Endodermal cell (in vitro differentiated cells): ENCODE measurements around the gene PSEN1. TPM values are rescaled to one million over a fixed set of nuclear protein-coding genes. Genes with fewer than 3 reads are reported as not detected.

ENCODE experiments used
- DNase-seq: peaks from one replicate; pipeline ENCODE4 v3.0.0-alpha.2; 2017
- H3K27ac ChIP-seq: 2 replicates; pipeline ENCODE4 v1.5.1; 2013; ENCODE audit warnings: mild to moderate bottlenecking, low read depth, low read length, moderate library complexity
- H3K27me3 ChIP-seq: 2 replicates; pipeline ENCODE4 v1.6.1; 2013; ENCODE audit warnings: mild to moderate bottlenecking, low read length, moderate library complexity; ENCODE audit not compliant: insufficient read depth, control insufficient read depth, poor library complexity, severe bottlenecking
- H3K36me3 ChIP-seq: 2 replicates; pipeline ENCODE4 v1.7.0; 2013; ENCODE audit warnings: mild to moderate bottlenecking, low read length, moderate library complexity; ENCODE audit not compliant: control insufficient read depth, insufficient read depth
- H3K4me1 ChIP-seq: one replicate; pipeline ENCODE4 v1.7.0; 2013; ENCODE audit warnings: low read length; ENCODE audit not compliant: control insufficient read depth, insufficient read depth
- H3K4me3 ChIP-seq: 2 replicates; pipeline ENCODE4 v1.5.1; 2013; ENCODE audit warnings: mild to moderate bottlenecking, low read length, moderate library complexity
- H3K9ac ChIP-seq: 2 replicates; pipeline ENCODE4 v1.6.1; 2013; ENCODE audit warnings: mild to moderate bottlenecking, low read length, moderate library complexity; ENCODE audit not compliant: poor library complexity, severe bottlenecking; ENCODE audit errors: extremely low read depth
- H3K9me3 ChIP-seq: 2 replicates; pipeline ENCODE4 v1.6.1; 2013; ENCODE audit warnings: mild to moderate bottlenecking, low read length, moderate library complexity; ENCODE audit not compliant: control insufficient read depth
- H3K27ac Mint-ChIP-seq: 2 replicates; pipeline ENCODE4 v1.8.0; 2020; ENCODE audit warnings: mixed read lengths
- H3K27me3 Mint-ChIP-seq: 2 replicates; pipeline ENCODE4 v1.8.0; 2021; ENCODE audit warnings: mild to moderate bottlenecking, mixed read lengths; ENCODE audit not compliant: insufficient read depth
- H3K36me3 Mint-ChIP-seq: 2 replicates; pipeline ENCODE4 v1.8.0; 2020; ENCODE audit warnings: low read depth, mixed read lengths
- H3K4me1 Mint-ChIP-seq: 2 replicates; pipeline ENCODE4 v1.8.0; 2020; ENCODE audit warnings: mixed read lengths
- H3K4me3 Mint-ChIP-seq: 2 replicates; pipeline ENCODE4 v1.8.0; 2020; ENCODE audit warnings: mild to moderate bottlenecking, moderate library complexity, mixed read lengths
- H3K9me3 Mint-ChIP-seq: 2 replicates; pipeline ENCODE4 v1.8.0; 2020; ENCODE audit warnings: mild to moderate bottlenecking, mixed read lengths
- CTCF ChIP-seq: fragments of 200-600 bp; sonication (generic); conservative IDR thresholded peaks from 2 replicates; pipeline ENCODE4 v1.5.0; 2021; ENCODE audit warnings: antibody characterized with exemption, mild to moderate bottlenecking
- WGBS, 2 experiments: methylation state at CpG; one replicate each; pipeline versions ENCODE4 v1.1.5 to v1.1.7; 2013; ENCODE audit warnings: missing lambda C conversion rate in 2 of 2, mixed read lengths in 1 of 2; ENCODE audit not compliant: insufficient coverage in 1 of 2, insufficient read length in 1 of 2; 5-methylcytosine and 5-hydroxymethylcytosine counted together
- total RNA-seq, 2 donors: library from RNA; stranded (reverse); fragmentation: NEBNext Ultra II Directional in 1 of 2; extraction: Animal tissue kit (Norgen Biotek cat#: 25700) in 1 of 2; gene quantifications; 2 replicates in 1 of 2; 3 replicates in 1 of 2; pipeline ENCODE4 v1.2.1, GENCODE V29; 2021

PSEN1 gene
- total RNA-seq, 2 donors from 2014 or later, result 45.7 to 49.9 TPM

GRCh38 chr14:73172500-73172899 lies 36.2 kb downstream of the PSEN1 start:
- Mint-ChIP-seq H3K27me3 (no peaks in the 10 kb centered on the region), H3K4me1 (peaks cover 25% of the 10 kb centered on the region), H3K27ac (no peak overlapping the region), H3K36me3 (peaks cover 59% of the 10 kb centered on the region), H3K9me3 (no peaks in the 10 kb centered on the region), H3K4me3 (no peak overlapping the region)
- no peak for DNase-seq
- no peak overlapping the region for H3K9ac ChIP-seq
- H3K4me3 ChIP-seq, result no peak overlapping the region
- H3K36me3 ChIP-seq, result peaks cover 74% of the 10 kb centered on the region
- H3K27ac ChIP-seq, result no peak overlapping the region
- H3K9me3 ChIP-seq, result no peaks in the 10 kb centered on the region
- no peaks in the 10 kb centered on the region for H3K27me3 ChIP-seq
- peaks cover 15% of the 10 kb centered on the region for H3K4me1 ChIP-seq
- WGBS, 2 experiments, result 96 to 100% methylated on average over 1 to 3 of the region's 3 CpGs
- TF ChIP-seq CTCF, result no peak

- no peak for DNase-seq
- Mint-ChIP-seq H3K4me3 (no peak overlapping the region), H3K9me3 (no peaks in the 10 kb centered on the region), H3K27me3 (no peaks in the 10 kb centered on the region), H3K27ac (no peak overlapping the region), H3K4me1 (peaks cover 24% of the 10 kb centered on the region), H3K36me3 (peaks cover 62% of the 10 kb centered on the region)
- TF ChIP-seq CTCF, result peak; percentile 69
- 67 to 74% methylated on average over 1 to 3 of the region's 3 CpGs for WGBS, 2 experiments
- Histone ChIP-seq H3K27me3 (no peaks in the 10 kb centered on the region), H3K36me3 (peaks cover 80% of the 10 kb centered on the region), H3K27ac (no peak overlapping the region), H3K4me3 (no peak overlapping the region), H3K9me3 (no peaks in the 10 kb centered on the region), H3K9ac (no peak overlapping the region), H3K4me1 (peaks cover 14% of the 10 kb centered on the region)
Measured at GRCh38 chr14:73173092-73173735, 36.9 kb downstream of the PSEN1 start.

GRCh38 chr14:73176685-73177084 lies 40.4 kb downstream of the PSEN1 start:
- Histone ChIP-seq H3K9ac (no peak overlapping the region), H3K4me1 (no peaks in the 10 kb centered on the region), H3K27me3 (no peaks in the 10 kb centered on the region), H3K9me3 (no peaks in the 10 kb centered on the region), H3K36me3 (peaks cover 90% of the 10 kb centered on the region), H3K4me3 (no peak overlapping the region), H3K27ac (no peak overlapping the region)
- Mint-ChIP-seq H3K9me3 (no peaks in the 10 kb centered on the region), H3K27me3 (no peaks in the 10 kb centered on the region), H3K4me1 (no peaks in the 10 kb centered on the region), H3K27ac (no peak overlapping the region), H3K36me3 (peaks cover 65% of the 10 kb centered on the region), H3K4me3 (no peak overlapping the region)
- TF ChIP-seq CTCF, result no peak
- no peak for DNase-seq
- 94 to 96% methylated on average over 3 of the region's 3 CpGs for WGBS, 2 experiments
